ENCODE data around the gene ITGB2. TPM values are rescaled to one million over a fixed set of nuclear protein-coding genes. Genes with fewer than 3 reads are reported as not detected.

The ITGB2 gene
- total RNA-seq, 1 experiment from 2014 or later: 45.1 TPM

DNA sequence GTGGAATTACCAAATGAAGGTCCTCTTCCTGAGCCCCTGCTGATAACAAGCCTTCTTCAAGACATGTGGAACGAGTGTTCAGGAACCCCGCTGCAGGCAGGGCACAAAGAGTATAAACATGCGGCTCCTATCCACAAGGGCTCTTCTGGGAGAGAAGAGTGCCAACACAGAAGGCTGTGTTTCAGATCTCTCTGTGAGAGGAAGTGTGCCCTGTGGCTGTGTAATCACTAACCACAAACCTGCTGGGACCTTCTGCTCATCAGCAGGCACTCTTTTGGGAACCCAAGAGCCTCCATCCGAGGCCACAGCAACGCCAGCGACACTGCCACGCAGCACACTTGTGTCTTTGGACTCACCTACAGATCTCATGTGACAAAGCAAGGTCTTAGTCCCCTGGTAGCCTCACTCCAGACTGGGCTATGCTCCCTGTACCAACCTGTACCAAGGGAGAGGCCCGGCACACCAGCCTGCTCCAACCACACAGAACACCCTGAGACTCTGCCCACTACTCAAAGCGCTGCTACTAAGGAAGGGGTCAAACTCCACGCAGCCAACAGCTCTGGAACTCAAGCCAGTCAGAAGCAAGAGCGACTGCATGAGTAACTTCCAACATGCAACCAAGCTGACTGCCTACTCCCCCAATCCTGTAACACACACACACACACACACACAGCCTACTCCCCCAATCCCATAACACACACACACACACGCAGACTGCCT is 55.0 kb downstream of the ITGB2 start:
- peaks cover 100% of the 10 kb centered on the region for H3K79me2 ChIP-seq (ENCODE audit: low read length)
- no peak overlapping the region for H3K4me3 ChIP-seq (ENCODE audit: low read length)
- DNase-seq: peak; percentile 43
- no peaks in the 10 kb centered on the region for H3K9me2 ChIP-seq (replicated peaks; ENCODE audit: low read length)
- no peak overlapping the region for H3K9ac ChIP-seq (ENCODE audit: low read length)
- H3K36me3 ChIP-seq (ENCODE audit: low read depth, low read length): peaks cover 54% of the 10 kb centered on the region
- intact Hi-C loops (cut with micrococcal nuclease): no loop called here
- no peaks in the 10 kb centered on the region for H3K9me3 ChIP-seq (ENCODE audit: low read length)
- 0 out of 2 replicates have a peak overlapping the region, but pooled peaks have one; percentile 2 for H3K4me2 ChIP-seq (ENCODE audit: low read length)
- H3K4me1 ChIP-seq (ENCODE audit: insufficient read depth, low read length): peaks cover 51% of the 10 kb centered on the region
- ChIA-PET POLR2A (ENCODE audit: unreplicated experiment) (no interaction called here), CTCF (no interaction called here)
- ATAC-seq: peak; percentile 30
- H2AFZ ChIP-seq (ENCODE audit: low read length): no peak overlapping the region
- H3K27ac ChIP-seq (ENCODE audit: low read length): no peak overlapping the region
- TF ChIP-seq EZH2phosphoT487 (IDR thresholded peaks at IDR 0.05; ENCODE audit: borderline replicate concordance, low read length): no peak
- TF ChIP-seq, protein P1, sequence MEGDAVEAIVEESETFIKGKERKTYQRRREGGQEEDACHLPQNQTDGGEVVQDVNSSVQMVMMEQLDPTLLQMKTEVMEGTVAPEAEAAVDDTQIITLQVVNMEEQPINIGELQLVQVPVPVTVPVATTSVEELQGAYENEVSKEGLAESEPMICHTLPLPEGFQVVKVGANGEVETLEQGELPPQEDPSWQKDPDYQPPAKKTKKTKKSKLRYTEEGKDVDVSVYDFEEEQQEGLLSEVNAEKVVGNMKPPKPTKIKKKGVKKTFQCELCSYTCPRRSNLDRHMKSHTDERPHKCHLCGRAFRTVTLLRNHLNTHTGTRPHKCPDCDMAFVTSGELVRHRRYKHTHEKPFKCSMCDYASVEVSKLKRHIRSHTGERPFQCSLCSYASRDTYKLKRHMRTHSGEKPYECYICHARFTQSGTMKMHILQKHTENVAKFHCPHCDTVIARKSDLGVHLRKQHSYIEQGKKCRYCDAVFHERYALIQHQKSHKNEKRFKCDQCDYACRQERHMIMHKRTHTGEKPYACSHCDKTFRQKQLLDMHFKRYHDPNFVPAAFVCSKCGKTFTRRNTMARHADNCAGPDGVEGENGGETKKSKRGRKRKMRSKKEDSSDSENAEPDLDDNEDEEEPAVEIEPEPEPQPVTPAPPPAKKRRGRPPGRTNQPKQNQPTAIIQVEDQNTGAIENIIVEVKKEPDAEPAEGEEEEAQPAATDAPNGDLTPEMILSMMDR (conservative IDR thresholded peaks at IDR 0.05; ENCODE audit: low read depth, low read length): no peak
- no peak for TF ChIP-seq EZH2 (IDR thresholded peaks at IDR 0.05; ENCODE audit: low read length, unreplicated experiment)
- peaks cover 7% of the 10 kb centered on the region for H3F3A ChIP-seq (ENCODE audit: low read length, unreplicated experiment)
- BruUV-seq (replicated peaks): no TSS peak
- peaks cover 78% of the 10 kb centered on the region for H4K20me1 ChIP-seq (ENCODE audit: low read length)
- H3K27me3 ChIP-seq (ENCODE audit: low read length): no peaks in the 10 kb centered on the region

DNA sequence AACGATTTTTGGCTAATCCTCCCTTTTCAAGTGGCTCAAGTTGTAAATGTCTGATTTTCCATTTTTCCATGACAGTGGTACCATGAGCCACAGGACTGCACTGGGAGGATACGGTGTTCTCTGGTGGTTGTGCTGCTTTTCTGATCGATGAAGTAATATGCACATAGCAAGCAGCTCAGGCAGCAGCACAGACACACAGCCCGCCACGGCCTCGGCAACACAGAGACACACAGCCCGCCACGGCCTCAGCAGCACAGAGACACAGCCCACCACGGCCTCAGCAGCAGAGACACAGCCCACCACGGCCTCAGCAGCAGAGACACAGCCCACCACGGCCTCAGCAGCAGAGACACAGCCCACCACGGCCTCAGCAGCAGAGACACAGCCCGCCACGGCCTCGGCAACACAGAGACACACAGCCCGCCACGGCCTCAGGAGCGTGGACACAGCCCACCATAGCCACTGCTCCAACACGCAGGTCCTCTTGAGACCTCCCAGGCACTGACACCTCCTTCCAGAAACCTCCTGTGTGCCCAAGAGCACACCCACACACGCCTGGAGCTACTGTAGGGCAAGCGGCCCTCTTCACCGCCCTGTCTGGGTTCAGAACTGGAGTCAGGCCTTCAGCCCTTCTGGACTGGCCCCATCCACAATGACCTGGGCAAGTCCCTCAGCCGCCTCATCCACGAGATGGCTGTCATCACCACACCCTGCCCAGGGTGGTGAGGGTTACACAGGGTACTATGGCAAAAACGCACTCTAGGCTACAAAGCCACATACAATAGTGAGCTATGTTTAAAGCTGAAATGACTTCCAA is 57.6 kb downstream of the ITGB2 start:
- Histone ChIP-seq H3K27me3 (ENCODE audit: low read length) (no peaks in the 10 kb centered on the region), H3K9me3 (ENCODE audit: low read length) (no peaks in the 10 kb centered on the region), H4K20me1 (ENCODE audit: low read length) (peaks cover 82% of the 10 kb centered on the region), H2AFZ (ENCODE audit: low read length) (no peak overlapping the region), H3K9me2 (replicated peaks; ENCODE audit: low read length) (no peaks in the 10 kb centered on the region), H3K27ac (ENCODE audit: low read length) (no peak overlapping the region), H3K9ac (ENCODE audit: low read length) (no peak overlapping the region), H3K4me1 (ENCODE audit: insufficient read depth, low read length) (peaks cover 26% of the 10 kb centered on the region), H3K4me2 (ENCODE audit: low read length) (no peak overlapping the region), H3K4me3 (ENCODE audit: low read length) (no peak overlapping the region), H3K79me2 (ENCODE audit: low read length) (peaks cover 100% of the 10 kb centered on the region), H3K36me3 (ENCODE audit: low read depth, low read length) (peaks cover 61% of the 10 kb centered on the region), H3F3A (ENCODE audit: low read length, unreplicated experiment) (no peaks in the 10 kb centered on the region)
- intact Hi-C loops (cut with micrococcal nuclease): no loop called here
- ATAC-seq (no peak), DNase-seq (no peak)
- TF ChIP-seq EZH2phosphoT487 (IDR thresholded peaks at IDR 0.05; ENCODE audit: borderline replicate concordance, low read length): no peak
- TF ChIP-seq EZH2 (IDR thresholded peaks at IDR 0.05; ENCODE audit: low read length, unreplicated experiment): no peak
- TF ChIP-seq, protein P1 (conservative IDR thresholded peaks at IDR 0.05; ENCODE audit: low read depth, low read length): no peak
- ChIA-PET CTCF (no interaction called here), POLR2A (ENCODE audit: unreplicated experiment) (no interaction called here)
- BruUV-seq (replicated peaks): no TSS peak

DNA sequence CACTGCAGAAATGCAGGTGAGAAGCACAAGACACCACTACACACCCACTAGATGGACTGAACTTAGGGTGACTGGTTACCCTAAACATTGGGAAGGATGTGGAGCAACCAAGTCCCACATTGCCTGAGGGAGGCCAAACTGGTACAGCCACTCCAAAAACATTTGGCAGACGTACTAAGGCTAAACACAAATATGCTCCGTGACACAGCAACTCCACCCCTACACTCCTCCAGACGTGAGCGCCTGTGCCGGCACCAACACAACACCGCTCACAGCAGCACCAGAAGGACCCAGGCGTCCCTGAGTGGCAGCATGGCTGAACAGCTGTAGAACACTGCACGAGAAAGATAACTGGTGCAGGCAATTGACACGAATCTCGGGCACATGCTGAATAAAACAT is 61.9 kb downstream of the ITGB2 start:
- POLR2A ChIA-PET (ENCODE audit: unreplicated experiment): no interaction called here
- Histone ChIP-seq H3F3A (ENCODE audit: low read length, unreplicated experiment) (no peaks in the 10 kb centered on the region), H3K4me2 (ENCODE audit: low read length) (no peak overlapping the region), H3K9me3 (ENCODE audit: low read length) (no peaks in the 10 kb centered on the region), H3K4me1 (ENCODE audit: insufficient read depth, low read length) (no peaks in the 10 kb centered on the region), H3K27me3 (ENCODE audit: low read length) (no peaks in the 10 kb centered on the region), H3K4me3 (ENCODE audit: low read length) (no peak overlapping the region), H3K9ac (ENCODE audit: low read length) (no peak overlapping the region), H3K27ac (ENCODE audit: low read length) (no peak overlapping the region), H4K20me1 (ENCODE audit: low read length) (peaks cover 68% of the 10 kb centered on the region), H3K9me2 (replicated peaks; ENCODE audit: low read length) (no peaks in the 10 kb centered on the region), H3K79me2 (ENCODE audit: low read length) (peaks cover 100% of the 10 kb centered on the region), H3K36me3 (ENCODE audit: low read depth, low read length) (peaks cover 73% of the 10 kb centered on the region), H2AFZ (ENCODE audit: low read length) (no peak overlapping the region)
- CTCF ChIA-PET: no interaction called here
- intact Hi-C loops (cut with micrococcal nuclease): no loop called here
- ATAC-seq: no peak
- TF ChIP-seq EZH2 (IDR thresholded peaks at IDR 0.05; ENCODE audit: low read length, unreplicated experiment) (no peak), EZH2phosphoT487 (IDR thresholded peaks at IDR 0.05; ENCODE audit: borderline replicate concordance, low read length) (no peak)
- TF ChIP-seq, protein P1 (conservative IDR thresholded peaks at IDR 0.05; ENCODE audit: low read depth, low read length): no peak
- BruUV-seq (replicated peaks): no TSS peak
- DNase-seq: no peak
